D721Med (cell line): ENCODE measurements around the gene MAPKAP1.

ENCODE experiments used
- DNase-seq: peaks from one replicate; pipeline ENCODE4 v3.0.0; 2011; ENCODE audit warnings: low spot score; ENCODE audit not compliant: insufficient read length
- FAIRE-seq: peaks from 2 replicates; lab custom pipeline; 2011; peaks lifted over from hg19 to GRCh38; lab: Jason Lieb, UNC
- CTCF ChIP-seq: IDR thresholded peaks from 2 replicates; pipeline ENCODE4 v1.5.1; 2012; ENCODE audit warnings: mild to moderate bottlenecking, control low read depth; ENCODE audit not compliant: insufficient read depth; ENCODE audit errors: missing control alignments

MAPKAP1 gene

GRCh38 chr9:125497906-125498305 lies 209.1 kb downstream of the MAPKAP1 start:
- no peak for TF ChIP-seq CTCF
- FAIRE-seq (no peak), DNase-seq (no peak)

GRCh38 chr9:125497478-125497877 lies 209.5 kb downstream of the MAPKAP1 start:
- DNase-seq, result no peak
- no peak for TF ChIP-seq CTCF
- no peak for FAIRE-seq

- DNase-seq, result no peak
- no peak for FAIRE-seq
- TF ChIP-seq CTCF, result no peak
These were observed 210.6 kb downstream of the MAPKAP1 start for GRCh38 chr9:125496313-125496834.

GRCh38 chr9:125495172-125496119 lies 211.6 kb downstream of the MAPKAP1 start:
- no peak for TF ChIP-seq CTCF
- FAIRE-seq, result no peak
- no peak for DNase-seq

- TF ChIP-seq CTCF, result no peak
- no peak for DNase-seq
- no peak for FAIRE-seq
These were observed 212.4 kb downstream of the MAPKAP1 start for GRCh38 chr9:125494653-125494915.

- no peak for FAIRE-seq
- DNase-seq, result no peak
These were observed 212.9 kb downstream of the MAPKAP1 start for GRCh38 chr9:125493881-125494652.

More at GRCh38 chr9:125493881-125494652, 212.9 kb downstream of the MAPKAP1 start:
- TF ChIP-seq CTCF, result no peak
